ENCODE data around the gene BID.

GRCh38 chr22:17817511-17818065 lies 43.3 kb upstream of the BID start:
- TF ChIP-seq EZH2 (IDR thresholded peaks at IDR 0.05; ENCODE audit: insufficient read depth, poor library complexity, severe bottlenecking) (no peak), EZH2phosphoT487 (IDR thresholded peaks at IDR 0.05; ENCODE audit: insufficient read depth, low read depth) (no peak)
